ENCODE measurements around the gene PKD1. TPM values are rescaled to one million over a fixed set of nuclear protein-coding genes. Genes with fewer than 3 reads are reported as not detected.

PKD1 gene
- total RNA-seq, 1 donor from 2014 or later = 80.2 TPM

DNA sequence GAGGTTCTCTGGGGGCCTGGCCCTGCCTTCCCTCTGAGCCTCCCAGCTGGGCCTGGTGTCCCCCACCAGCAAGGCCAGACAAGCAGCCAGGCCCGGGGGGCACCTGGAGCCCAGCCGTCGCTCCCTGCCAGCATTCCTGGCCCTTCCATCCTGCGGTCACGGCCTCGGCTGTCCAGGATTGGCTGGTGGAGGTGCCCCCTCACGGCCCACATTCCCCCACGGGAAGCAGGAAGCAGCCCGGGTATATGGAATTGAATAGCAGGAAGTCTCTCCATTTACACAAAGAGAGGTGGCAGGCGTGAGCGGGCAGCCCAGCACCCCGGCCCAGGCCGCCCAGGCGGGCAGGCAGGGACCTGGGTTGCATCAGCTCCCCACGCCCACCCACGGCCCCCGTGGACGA is 34.4 kb upstream of the PKD1 start:
- TF ChIP-seq, protein P1, sequence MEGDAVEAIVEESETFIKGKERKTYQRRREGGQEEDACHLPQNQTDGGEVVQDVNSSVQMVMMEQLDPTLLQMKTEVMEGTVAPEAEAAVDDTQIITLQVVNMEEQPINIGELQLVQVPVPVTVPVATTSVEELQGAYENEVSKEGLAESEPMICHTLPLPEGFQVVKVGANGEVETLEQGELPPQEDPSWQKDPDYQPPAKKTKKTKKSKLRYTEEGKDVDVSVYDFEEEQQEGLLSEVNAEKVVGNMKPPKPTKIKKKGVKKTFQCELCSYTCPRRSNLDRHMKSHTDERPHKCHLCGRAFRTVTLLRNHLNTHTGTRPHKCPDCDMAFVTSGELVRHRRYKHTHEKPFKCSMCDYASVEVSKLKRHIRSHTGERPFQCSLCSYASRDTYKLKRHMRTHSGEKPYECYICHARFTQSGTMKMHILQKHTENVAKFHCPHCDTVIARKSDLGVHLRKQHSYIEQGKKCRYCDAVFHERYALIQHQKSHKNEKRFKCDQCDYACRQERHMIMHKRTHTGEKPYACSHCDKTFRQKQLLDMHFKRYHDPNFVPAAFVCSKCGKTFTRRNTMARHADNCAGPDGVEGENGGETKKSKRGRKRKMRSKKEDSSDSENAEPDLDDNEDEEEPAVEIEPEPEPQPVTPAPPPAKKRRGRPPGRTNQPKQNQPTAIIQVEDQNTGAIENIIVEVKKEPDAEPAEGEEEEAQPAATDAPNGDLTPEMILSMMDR (conservative IDR thresholded peaks at IDR 0.05; ENCODE audit: low read depth, low read length) = no peak
- no peak overlapping the region for H3K4me3 ChIP-seq (ENCODE audit: low read depth, low read length)
- DNase-seq (ENCODE audit: low read depth) = no peak

DNA sequence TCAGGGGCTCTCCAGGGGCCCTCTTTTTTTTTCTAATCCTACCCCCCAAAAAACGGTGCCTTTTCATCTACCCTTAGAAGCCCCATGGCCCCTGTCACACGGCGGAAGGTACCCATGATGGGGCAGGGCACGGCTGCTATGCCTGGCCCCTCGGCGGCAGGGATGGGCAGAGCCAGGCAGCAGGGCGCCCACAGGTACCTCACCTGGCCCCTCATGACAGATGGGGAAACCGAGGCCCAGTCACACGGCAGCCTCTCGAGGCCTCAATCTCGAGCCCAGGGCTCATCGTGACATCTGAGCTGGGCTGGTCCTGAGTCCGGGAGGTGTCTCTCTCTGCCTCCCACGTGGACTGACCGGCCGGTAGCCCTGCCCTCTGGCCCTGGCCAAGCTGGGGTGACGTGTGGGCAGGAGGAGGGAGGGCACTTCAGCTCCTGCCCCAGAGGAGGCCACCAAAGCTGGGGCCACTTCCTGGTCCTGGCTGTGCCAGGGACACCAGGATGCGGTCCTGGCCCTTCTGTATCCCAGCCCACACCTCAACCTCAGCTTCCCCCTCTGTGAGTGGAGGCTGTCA is 31.5 kb upstream of the PKD1 start:
- no peak for DNase-seq (ENCODE audit: low read depth)
- H3K4me3 ChIP-seq (ENCODE audit: low read depth, low read length) = no peak overlapping the region
- TF ChIP-seq, protein P1 (conservative IDR thresholded peaks at IDR 0.05; ENCODE audit: low read depth, low read length) = no peak

DNA sequence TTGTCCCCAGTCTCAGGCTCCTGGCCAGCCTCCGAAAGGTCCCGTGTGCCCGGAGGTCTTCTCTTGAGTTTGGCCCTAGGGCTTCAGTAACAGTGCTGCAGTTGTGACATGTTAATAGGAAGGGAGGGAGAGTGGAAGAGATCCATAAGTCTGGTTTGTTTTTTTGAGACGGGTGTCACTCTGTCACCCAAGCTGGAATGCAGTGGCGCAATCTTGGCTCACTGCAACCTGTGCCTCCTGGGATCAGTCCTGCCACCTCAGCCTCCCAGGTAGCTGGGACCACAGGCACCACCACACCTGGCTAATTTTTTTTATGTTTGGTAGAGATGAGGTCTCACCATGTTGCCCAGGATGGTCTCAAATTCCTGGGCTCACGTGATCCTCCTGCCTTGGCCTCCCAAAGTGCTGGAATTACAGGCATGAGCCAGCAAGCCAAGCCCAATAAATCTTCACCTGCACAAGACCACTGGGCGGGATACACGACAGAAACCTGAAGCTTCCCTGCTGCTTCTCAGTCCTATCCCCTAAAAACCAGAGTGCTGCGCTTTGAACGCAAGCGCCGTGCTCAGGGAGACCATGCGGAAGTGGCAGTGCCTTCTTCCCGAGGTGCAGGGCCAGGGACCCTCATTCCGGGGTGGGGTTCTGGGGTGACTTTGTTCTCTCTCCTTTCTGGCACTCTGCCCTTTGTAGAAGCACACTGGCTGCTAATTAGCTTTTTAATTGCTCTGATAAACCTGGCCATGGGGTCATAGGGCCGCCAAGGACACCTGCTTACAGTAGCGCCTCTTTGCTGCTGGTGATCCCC is 30.8 kb upstream of the PKD1 start:
- no peak for DNase-seq (ENCODE audit: low read depth)
- TF ChIP-seq, protein P1 (conservative IDR thresholded peaks at IDR 0.05; ENCODE audit: low read depth, low read length) = no peak
- H3K4me3 ChIP-seq (ENCODE audit: low read depth, low read length) = no peak overlapping the region

DNA sequence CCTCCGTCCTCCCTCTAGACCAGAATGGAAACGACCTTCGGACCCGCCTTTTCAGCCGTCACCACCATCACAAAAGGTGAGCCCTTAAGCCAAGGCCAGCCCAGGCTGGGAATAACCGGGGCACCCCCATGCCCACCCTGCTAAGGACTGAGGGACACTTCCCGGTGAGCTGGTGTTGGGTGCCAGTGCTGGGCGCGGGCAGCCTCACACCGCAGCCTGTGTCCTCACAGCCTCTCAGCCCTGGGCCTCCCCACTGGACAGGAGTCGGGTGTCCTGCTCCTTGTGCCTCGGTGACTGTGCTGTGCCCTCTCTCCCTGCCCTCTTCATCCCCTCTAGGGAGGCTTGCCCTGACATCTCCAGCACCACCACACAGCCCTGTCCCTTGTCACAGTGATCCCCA is 30.2 kb upstream of the PKD1 start:
- TF ChIP-seq, protein P1 (conservative IDR thresholded peaks at IDR 0.05; ENCODE audit: low read depth, low read length) = no peak
- no peak overlapping the region for H3K4me3 ChIP-seq (ENCODE audit: low read depth, low read length)
- DNase-seq (ENCODE audit: low read depth) = no peak

DNA sequence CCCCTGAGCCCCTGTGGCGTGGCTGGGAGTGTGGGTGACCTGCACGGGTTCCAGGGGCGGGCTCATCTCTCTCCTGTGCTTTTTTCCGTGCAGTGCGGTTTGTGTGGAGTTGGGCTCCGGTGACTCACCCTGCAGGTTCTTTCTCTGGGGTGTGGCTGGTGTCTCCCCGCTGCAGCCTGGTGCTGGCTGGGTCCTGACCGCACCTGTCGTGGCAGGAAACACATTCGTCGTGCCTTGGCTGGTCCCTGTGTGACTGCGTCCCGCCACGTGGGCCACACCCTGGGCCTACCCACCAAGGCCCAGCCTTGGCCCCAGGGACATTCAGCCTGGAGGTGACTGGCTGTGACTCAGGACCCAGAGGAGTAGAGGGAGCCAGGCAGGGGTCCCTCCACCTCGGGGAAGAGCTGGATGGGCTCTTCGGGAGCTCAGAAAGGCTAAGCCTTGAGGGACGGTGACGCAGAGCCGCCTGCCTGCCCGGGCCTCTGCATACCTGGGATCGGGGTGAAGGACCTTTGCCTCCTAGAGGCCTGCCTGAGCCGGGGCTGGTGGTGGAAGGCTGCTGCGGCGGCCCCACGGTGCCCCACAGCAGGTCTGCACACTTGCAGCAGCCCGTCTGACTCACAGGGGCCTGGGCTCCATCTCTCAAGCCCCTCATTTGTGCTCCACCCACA is 27.6 kb upstream of the PKD1 start:
- TF ChIP-seq, protein P1 (conservative IDR thresholded peaks at IDR 0.05; ENCODE audit: low read depth, low read length) = no peak
- DNase-seq (ENCODE audit: low read depth) = no peak
- no peak overlapping the region for H3K4me3 ChIP-seq (ENCODE audit: low read depth, low read length)

DNA sequence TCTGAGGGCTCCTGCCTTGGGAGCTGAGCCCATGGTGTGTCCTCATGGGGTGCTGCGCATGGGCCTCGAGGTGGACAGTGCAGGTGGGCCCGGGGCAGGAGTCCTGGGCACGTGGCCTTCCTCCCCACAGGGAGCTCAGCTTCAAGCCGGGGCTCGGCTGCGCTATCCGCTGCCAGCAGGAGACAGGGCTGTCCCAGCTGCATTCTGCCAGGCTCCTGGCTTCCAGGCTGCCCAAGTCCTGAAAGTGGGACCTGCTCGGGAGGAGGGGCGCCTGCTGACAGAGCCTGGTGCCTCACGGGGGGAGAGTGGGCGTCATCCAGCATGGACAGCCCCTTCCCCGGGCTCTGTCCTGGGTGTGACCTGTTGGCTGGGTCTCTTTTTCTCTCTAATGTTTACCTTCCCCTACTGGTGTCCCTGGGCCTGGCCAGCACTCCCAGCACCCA is 27.0 kb upstream of the PKD1 start:
- DNase-seq (ENCODE audit: low read depth) = no peak
- TF ChIP-seq, protein P1 (conservative IDR thresholded peaks at IDR 0.05; ENCODE audit: low read depth, low read length) = no peak
- no peak overlapping the region for H3K4me3 ChIP-seq (ENCODE audit: low read depth, low read length)

Measured in epithelial cell of proximal tubule (primary cell).